Upper lobe of left lung (tissue), 4 donors: Measurements from ENCODE around the gene CAST.

Experiments
- CTCF ChIP-seq, 6 experiments: fragments of 450-650 bp in 4 of 6; fragments of 200-600 bp in 2 of 6; sonication (generic) in 2 of 6; IDR thresholded peaks; one replicate each; pipeline ENCODE4 v1.5.1; 2016 to 2019; ENCODE audit warnings: antibody characterized with exemption in 6 of 6
- EP300 ChIP-seq, 4 donors: sonication (generic); formaldehyde crosslinking; IDR thresholded peaks; one replicate each; pipeline ENCODE4 v1.5.1; 2017; ENCODE audit warnings: antibody characterized with exemption in 4 of 4, control low read depth in 2 of 4

GRCh38 chr5:96745025-96745424 is 82.8 kb downstream of the CAST start:
- no peak for TF ChIP-seq CTCF (IDR thresholded peaks at IDR 0.05)
- TF ChIP-seq EP300 (IDR thresholded peaks at IDR 0.05), result no peak
